ENCODE results near the gene NFYC.

NFYC gene

GRCh38 chr1:40691538-40692428 is at the start of gene NFYC:
NFYC (plus strand) TSS chr1:40691704; CDS start chr1:40738844, 47,140 bp downstream.
- DNase-seq, result peak; percentile 83

- DNase-seq, result no peak
Observed at GRCh38 chr1:40645118-40645680, 46.3 kb upstream of the NFYC start.

- DNase-seq, result no peak
Observed at GRCh38 chr1:40646315-40646714, 45.2 kb upstream of the NFYC start.

GRCh38 chr1:40648200-40648599 is 43.3 kb upstream of the NFYC start:
- DNase-seq, result no peak

- DNase-seq, result no peak
Observed at GRCh38 chr1:40648928-40649591, 42.4 kb upstream of the NFYC start.

GRCh38 chr1:40649592-40649930 is 41.9 kb upstream of the NFYC start:
- DNase-seq, result no peak

GRCh38 chr1:40650075-40650474 is 41.4 kb upstream of the NFYC start:
- DNase-seq, result no peak

GRCh38 chr1:40651138-40651857 is 40.2 kb upstream of the NFYC start:
- no peak for DNase-seq

GRCh38 chr1:40652468-40652867 is 39.0 kb upstream of the NFYC start:
- no peak for DNase-seq

- no peak for DNase-seq
Observed at GRCh38 chr1:40652979-40653378, 38.5 kb upstream of the NFYC start.

GRCh38 chr1:40653851-40654537 is 37.5 kb upstream of the NFYC start:
- no peak for DNase-seq

- no peak for DNase-seq
Observed at GRCh38 chr1:40657046-40657445, 34.5 kb upstream of the NFYC start.

- DNase-seq, result no peak
Observed at GRCh38 chr1:40658751-40659648, 32.5 kb upstream of the NFYC start.

- no peak for DNase-seq
Observed at GRCh38 chr1:40659649-40659947, 31.9 kb upstream of the NFYC start.

- DNase-seq, result no peak
Observed at GRCh38 chr1:40661678-40662077, 29.8 kb upstream of the NFYC start.

- no peak for DNase-seq
Observed at GRCh38 chr1:40662151-40662550, 29.4 kb upstream of the NFYC start.

- DNase-seq, result no peak
Observed at GRCh38 chr1:40662864-40663263, 28.6 kb upstream of the NFYC start.

GRCh38 chr1:40663324-40664166 is 28.0 kb upstream of the NFYC start:
- DNase-seq, result no peak

- no peak for DNase-seq
Observed at GRCh38 chr1:40664167-40664537, 27.4 kb upstream of the NFYC start.

- no peak for DNase-seq
Observed at GRCh38 chr1:40664791-40665190, 26.7 kb upstream of the NFYC start.

All from NCI-H187 treated with DMSO at 0.1 percent for 48 hours (cell line).